Peyer's patch (tissue), 4 donors: ENCODE measurements around the gene ZFP1. TPM values are rescaled to one million over a fixed set of nuclear protein-coding genes. Genes with fewer than 3 reads are reported as not detected.

Experiments used
- DNase-seq, 3 donors: peaks; one replicate each; pipeline ENCODE4 v3.0.0-alpha.2; 2017 to 2019
- H3K27ac ChIP-seq, 4 donors: fragments of 200-600 bp; sonication (generic); one replicate each; pipeline ENCODE4 v1.5.1; 2016 to 2019
- H3K27me3 ChIP-seq, 2 donors: fragments of 200-600 bp; sonication (generic); one replicate each; pipeline ENCODE4 v1.5.1; 2019
- H3K36me3 ChIP-seq, 3 donors: fragments of 200-600 bp; sonication (generic); one replicate each; pipeline ENCODE4 v1.5.1; 2016 to 2019
- H3K4me1 ChIP-seq, 4 donors: fragments of 200-600 bp; sonication (generic); one replicate each; pipeline ENCODE4 v1.5.1; 2016 to 2019
- H3K4me3 ChIP-seq, 4 donors: fragments of 200-600 bp; sonication (generic); 1 replicate in 3 of 4; 2 replicates in 1 of 4; pipeline ENCODE4 v1.5.1; 2016 to 2019; ENCODE audit warnings: mild to moderate bottlenecking in 1 of 4
- H3K9me3 ChIP-seq, 4 donors: fragments of 200-600 bp; sonication (generic); one replicate each; pipeline ENCODE4 v1.5.1; 2016 to 2019; ENCODE audit warnings: mild to moderate bottlenecking in 1 of 4
- CTCF ChIP-seq, 6 experiments: fragments of 450-650 bp in 4 of 6; fragments of 200-600 bp in 2 of 6; sonication (generic) in 1 of 6; IDR thresholded peaks; one replicate each; pipeline ENCODE4 v1.5.1; 2017 to 2019; ENCODE audit warnings: antibody characterized with exemption in 6 of 6, mild to moderate bottlenecking in 3 of 6, moderate library complexity in 1 of 6
- POLR2A ChIP-seq, 2 donors: fragments of 450-650 bp; IDR thresholded peaks; one replicate each; pipeline ENCODE4 v1.5.1; 2017; ENCODE audit warnings: antibody characterized with exemption in 2 of 2, mild to moderate bottlenecking in 2 of 2, moderate library complexity in 2 of 2
- total RNA-seq, 4 donors: library from RNA; depleted of rRNA; stranded (reverse); fragments of >200 nt; gene quantifications; one replicate each; pipeline ENCODE4 v1.1.0, GENCODE V29; 2016

ZFP1 gene
- total RNA-seq, 4 donors from 2014 or later: 2.6 to 6.1 (median 4.9) TPM

GRCh38 chr16:75114946-75115825 is 33.1 kb upstream of the ZFP1 start:
- TF ChIP-seq CTCF (IDR thresholded peaks at IDR 0.05): no peak
- TF ChIP-seq POLR2A (IDR thresholded peaks at IDR 0.05): no peak
- Histone ChIP-seq H3K27ac (no peak overlapping the region), H3K4me1 (peaks cover 0 to 29% (median 3%) of the 10 kb centered on the region in 4 donors)

GRCh38 chr16:75116081-75116910 is 32.0 kb upstream of the ZFP1 start, which contains the start of gene LDHD:
LDHD (minus strand) TSS chr16:75116780; CDS start chr16:75116720, 60 bp downstream.
- TF ChIP-seq POLR2A (IDR thresholded peaks at IDR 0.05) (peak; percentile 47), CTCF (IDR thresholded peaks at IDR 0.05) (no peak)
- peaks cover 0 to 20% (median 0%) of the 10 kb centered on the region in 4 donors for H3K4me1 ChIP-seq
- no peaks in the 10 kb centered on the region for H3K36me3 ChIP-seq
- H3K9me3 ChIP-seq: peaks cover 0 to 5% (median 1%) of the 10 kb centered on the region in 4 donors
- H3K27ac ChIP-seq: peak within 1 kb of the TSS in 2 of 4 donors; percentile 19 to 55
- peak in 2 of 3 donors; percentile 81 to 88 for DNase-seq
- H3K27me3 ChIP-seq: no peaks in the 10 kb centered on the region
- H3K4me3 ChIP-seq: peak within 1 kb of the TSS in 3 of 4 donors; percentile 30 to 61 (median 55)

More at GRCh38 chr16:75114946-75115825, 33.1 kb upstream of the ZFP1 start:
- Histone ChIP-seq H3K4me3 (peak overlapping the region in 1 of 4 donors; percentile 55), H3K27me3 (no peaks in the 10 kb centered on the region), H3K9me3 (no peaks in the 10 kb centered on the region), H3K36me3 (no peaks in the 10 kb centered on the region)
- DNase-seq: no peak

GRCh38 chr16:75116911-75117245 is 31.4 kb upstream of the ZFP1 start:
- peaks cover 0 to 8% (median 4%) of the 10 kb centered on the region in 4 donors for H3K9me3 ChIP-seq
- H3K4me3 ChIP-seq: peak overlapping the region in 1 of 4 donors; percentile 55
- no peaks in the 10 kb centered on the region for H3K36me3 ChIP-seq
- no peak for TF ChIP-seq POLR2A (IDR thresholded peaks at IDR 0.05)
- TF ChIP-seq CTCF (IDR thresholded peaks at IDR 0.05): no peak
- H3K27ac ChIP-seq: peak overlapping the region in 1 of 4 donors; percentile 19
- no peak for DNase-seq
- peaks cover 0 to 14% (median 0%) of the 10 kb centered on the region in 4 donors for H3K4me1 ChIP-seq
- H3K27me3 ChIP-seq: no peaks in the 10 kb centered on the region

GRCh38 chr16:75118943-75119539 is 29.3 kb upstream of the ZFP1 start:
- Histone ChIP-seq H3K36me3 (no peaks in the 10 kb centered on the region), H3K4me3 (no peak overlapping the region), H3K4me1 (peaks cover 0 to 14% (median 0%) of the 10 kb centered on the region in 4 donors), H3K9me3 (peaks cover 0 to 12% (median 6%) of the 10 kb centered on the region in 4 donors), H3K27ac (no peak overlapping the region), H3K27me3 (no peaks in the 10 kb centered on the region)
- DNase-seq: no peak
- TF ChIP-seq POLR2A (IDR thresholded peaks at IDR 0.05) (no peak), CTCF (IDR thresholded peaks at IDR 0.05) (no peak)

GRCh38 chr16:75120253-75120652 is 28.1 kb upstream of the ZFP1 start:
- Histone ChIP-seq H3K4me1 (peaks cover 0 to 13% (median 0%) of the 10 kb centered on the region in 4 donors), H3K4me3 (no peak overlapping the region), H3K36me3 (no peaks in the 10 kb centered on the region), H3K27me3 (no peaks in the 10 kb centered on the region), H3K9me3 (peaks cover 0 to 12% (median 6%) of the 10 kb centered on the region in 4 donors), H3K27ac (no peak overlapping the region)
- TF ChIP-seq CTCF (IDR thresholded peaks at IDR 0.05) (no peak), POLR2A (IDR thresholded peaks at IDR 0.05) (no peak)
- no peak for DNase-seq
